PC-3 (cell line): ENCODE measurements around the gene CA4. TPM values are rescaled to one million over a fixed set of nuclear protein-coding genes. Genes with fewer than 3 reads are reported as not detected.

Experiments used
- total RNA-seq: library from RNA; depleted of rRNA; stranded (reverse); fragments of >200 nt; gene quantifications from 2 replicates; pipeline ENCODE4 v1.2.3, GENCODE V29; 2014; rRNA removed

CA4 gene
- total RNA-seq, 1 experiment from 2014 or later: not detected

Other genes starting within 250 kb of the CA4 start
- 13.5 and 18.1 TPM in 2 replicates for gene RNFT1, start 185.2 kb upstream of the CA4 start, total RNA-seq
- gene HEATR6, start 71.1 kb upstream of the CA4 start, total RNA-seq: 24.7 and 31.6 TPM in 2 replicates
- 34.0 and 34.1 TPM in 2 replicates for gene USP32, start 242.2 kb downstream of the CA4 start, total RNA-seq